GM18951 (cell line): Measurements from ENCODE around the gene DEPDC7.
"Not testable (repeated sequence)": the region's sequence is repeated elsewhere in the genome, so short reads cannot be mapped to it uniquely, and the experiment has no call there.

Experiments used
- POLR2A ChIP-seq: IDR thresholded peaks from 4 replicates; pipeline ENCODE4 v1.6.1; 2011; ENCODE audit warnings: mild to moderate bottlenecking; ENCODE audit not compliant: insufficient read length, insufficient read depth; ENCODE audit errors: extremely low read depth
- in situ Hi-C: fragments of 300-500 bp; cut with MboI; formaldehyde crosslinking; loops from one replicate; pipeline ENCODE4 v1.12.0; 2022; ENCODE audit warnings: low sequenced_read_pairs, mixed read lengths, inconsistent platforms; ENCODE audit not compliant: unreplicated experiment

The DEPDC7 gene

GRCh38 chr11:33039274-33040032, 23.8 kb downstream of the DEPDC7 start, which contains the start of gene TCP11L1:
Gene TCP11L1, plus strand, starts transcription at chr11:33039572. Its CDS starts 4,202 bp downstream, at chr11:33043774.
- in situ Hi-C loops: no loop called here
- peak; percentile 46 for TF ChIP-seq POLR2A

DNA sequence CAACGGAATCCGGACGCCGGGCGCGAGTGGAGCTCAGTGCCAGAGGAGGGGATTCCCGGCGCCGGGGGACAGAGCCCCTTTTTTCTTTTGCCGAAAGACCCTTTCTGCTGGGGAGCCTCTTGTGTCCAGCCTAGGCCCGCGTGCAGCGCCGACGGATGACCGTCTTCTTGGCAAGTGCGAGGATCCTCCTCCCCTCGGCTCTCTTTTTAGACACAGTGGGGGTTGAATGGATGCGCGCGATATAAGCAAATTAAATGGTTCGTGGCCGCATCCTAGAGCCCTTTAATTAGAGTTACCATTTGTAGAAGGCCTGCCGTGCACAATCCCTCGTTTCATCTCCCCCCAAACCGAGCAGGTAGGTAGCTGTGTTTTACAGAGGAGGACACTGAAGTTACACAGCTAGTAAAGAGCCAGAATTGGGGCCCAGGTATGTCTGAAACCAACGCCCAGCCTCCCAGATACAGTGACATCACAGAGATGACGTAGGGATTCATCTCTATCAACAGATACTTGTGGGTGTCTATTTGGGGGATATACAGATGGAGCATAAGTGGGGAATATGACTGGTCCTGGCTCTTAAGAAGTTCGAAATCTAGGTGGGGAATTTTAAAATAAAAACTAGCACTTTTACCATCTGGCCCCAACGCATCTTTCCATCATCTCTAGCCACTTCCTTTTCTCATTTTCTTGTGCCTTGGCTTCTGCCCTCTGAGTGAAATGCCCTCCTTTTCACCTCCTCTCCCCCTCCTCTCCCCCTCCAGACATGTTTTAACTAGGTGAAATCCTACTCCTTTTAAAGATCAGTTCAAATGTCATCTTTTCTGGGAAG, 24.6 kb downstream of the DEPDC7 start:
- in situ Hi-C loops: no loop called here
- TF ChIP-seq POLR2A: no peak

GRCh38 chr11:33040862-33041453, 25.3 kb downstream of the DEPDC7 start:
- no peak for TF ChIP-seq POLR2A
- in situ Hi-C loops: no loop called here

- in situ Hi-C loops: no loop called here
- TF ChIP-seq POLR2A: no peak
These were observed 27.6 kb downstream of the DEPDC7 start for GRCh38 chr11:33043221-33043830.

- no peak for TF ChIP-seq POLR2A
- in situ Hi-C loops: no loop called here
These were observed 28.6 kb downstream of the DEPDC7 start for GRCh38 chr11:33044285-33044756.

DNA sequence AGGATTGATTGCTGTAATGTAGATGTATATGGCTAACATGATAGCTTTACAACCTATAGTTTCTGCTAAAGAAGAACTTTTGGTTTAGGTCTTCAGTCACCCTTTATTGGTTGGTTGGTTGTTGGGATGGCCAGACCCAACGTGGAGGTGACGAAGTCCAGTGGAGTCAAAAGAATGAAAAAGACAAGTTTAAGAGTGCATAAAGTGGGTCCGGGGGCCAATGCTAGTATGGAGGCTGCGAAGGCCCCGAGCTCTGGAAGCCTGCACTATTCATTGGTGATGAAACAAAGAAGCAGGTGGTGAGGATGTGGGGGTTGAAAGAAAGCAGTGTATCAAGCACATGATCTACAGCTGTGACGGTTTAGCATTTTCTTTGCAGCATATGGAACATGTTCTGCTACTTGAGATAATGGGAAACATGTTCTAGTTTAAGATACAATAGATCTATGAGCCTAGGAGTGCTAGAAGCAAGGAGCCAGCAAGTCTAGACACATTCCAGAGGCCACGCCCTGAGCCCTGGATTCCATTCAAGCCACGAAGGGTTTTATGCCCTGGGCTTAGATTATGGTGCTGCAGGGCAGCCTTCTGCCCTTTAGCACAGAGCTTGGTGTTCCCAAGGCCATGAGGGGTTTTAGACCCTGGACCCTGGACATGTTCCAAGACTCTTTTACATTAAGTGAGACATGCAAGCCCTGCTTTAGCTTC, 30.0 kb downstream of the DEPDC7 start:
- no peak for TF ChIP-seq POLR2A
- in situ Hi-C loops: no loop called here

- in situ Hi-C loops: not testable (repeated sequence)
These were observed 33.0 kb downstream of the DEPDC7 start for GRCh38 chr11:33048701-33049100.

DNA sequence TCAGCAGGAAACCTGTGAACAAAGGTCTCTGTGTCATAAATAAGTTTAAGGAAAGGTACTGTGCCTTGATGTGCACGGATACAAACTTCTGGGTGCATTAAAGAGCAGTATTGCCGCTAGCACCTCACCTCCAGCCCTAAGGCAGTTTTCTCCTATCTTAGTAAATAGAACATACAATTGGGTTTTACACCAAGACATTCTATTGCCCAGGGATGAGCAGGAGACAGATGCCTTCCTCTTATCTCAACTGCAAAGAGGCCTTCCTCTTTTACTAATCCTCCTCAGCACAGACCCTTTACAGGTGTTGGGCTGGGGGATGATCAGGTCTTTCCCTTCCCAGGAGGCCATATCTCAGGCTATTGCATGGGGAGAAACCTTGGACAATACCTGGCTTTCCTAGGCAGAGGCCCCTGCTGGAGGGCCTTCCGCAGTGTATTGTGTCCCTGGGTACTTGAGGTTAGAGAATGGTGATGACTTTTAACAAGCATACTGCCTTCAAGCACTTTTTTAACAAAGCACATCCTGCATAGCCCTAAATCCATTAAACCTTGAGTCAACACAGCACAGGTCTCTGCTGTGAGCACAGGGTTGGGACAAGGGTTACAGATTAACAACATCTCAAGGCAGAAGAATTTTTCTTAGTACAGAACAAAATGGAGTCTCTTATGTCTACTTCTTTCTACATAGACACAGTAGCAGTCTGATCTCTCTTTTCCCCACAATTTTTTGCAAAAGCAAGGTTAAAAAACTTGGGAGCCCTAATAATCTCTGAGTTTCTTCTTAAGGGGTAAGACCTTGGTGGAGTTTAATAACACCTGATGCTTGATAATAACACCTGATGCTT, 34.1 kb downstream of the DEPDC7 start:
- in situ Hi-C loops: not testable (repeated sequence)

DNA sequence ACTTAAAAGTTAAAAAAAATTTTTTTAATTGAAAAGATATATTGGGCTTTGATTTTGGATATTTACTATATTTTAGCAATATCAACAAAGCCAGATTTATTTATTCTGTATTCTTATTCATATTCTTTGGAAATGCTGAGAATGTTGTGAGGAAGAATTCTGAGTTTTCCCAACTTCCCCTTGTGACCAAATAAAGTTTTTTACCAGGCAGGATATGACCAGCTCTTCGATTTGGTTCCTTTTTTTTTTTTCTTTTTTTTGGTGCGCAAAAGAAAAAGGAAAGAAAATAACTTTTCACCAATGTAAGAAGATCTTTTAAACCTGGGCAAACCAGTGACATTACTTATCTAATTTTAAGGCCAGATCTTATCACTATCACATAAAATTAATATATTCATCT, 36.6 kb downstream of the DEPDC7 start:
- TF ChIP-seq POLR2A: no peak
- in situ Hi-C loops: no loop called here

DNA sequence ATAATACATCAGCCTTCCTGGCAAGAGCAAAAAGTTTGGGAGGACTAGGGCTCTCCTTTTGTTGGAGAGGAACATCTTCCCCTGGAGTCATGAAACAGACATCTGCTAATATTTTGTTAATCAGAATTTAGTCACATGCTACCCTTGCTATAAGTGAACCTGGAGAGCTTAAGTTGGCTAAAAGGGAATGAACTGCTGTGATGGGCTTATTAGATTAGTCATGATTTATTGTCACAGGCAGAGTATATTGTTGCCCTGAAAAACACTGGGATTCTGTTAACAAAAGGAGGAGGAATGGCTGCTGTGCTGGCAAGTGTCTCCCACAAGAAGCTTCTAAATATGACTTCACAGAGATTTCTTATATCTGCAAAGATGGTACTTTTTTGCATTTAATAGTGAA, 39.7 kb downstream of the DEPDC7 start:
- TF ChIP-seq POLR2A: no peak
- in situ Hi-C loops: no loop called here

GRCh38 chr11:33057284-33057683, 41.6 kb downstream of the DEPDC7 start:
- in situ Hi-C loops: no loop called here
- TF ChIP-seq POLR2A: no peak
